Neuronal stem cell (in vitro differentiated cells): Measurements from ENCODE around the gene MFN1.

Experiments used
- DNase-seq: peaks from one replicate; pipeline ENCODE4 v3.0.0-alpha.2; 2013; ENCODE audit warnings: low spot score
- H2AFZ ChIP-seq: one replicate; pipeline ENCODE4 v1.6.1; 2013; ENCODE audit warnings: mild to moderate bottlenecking, low read length, inconsistent platforms
- H2AK5ac ChIP-seq: 2 replicates; pipeline ENCODE4 v1.6.1; 2013; ENCODE audit warnings: low read depth, mild to moderate bottlenecking, inconsistent platforms, low read length, moderate library complexity, mixed read lengths
- H2BK120ac ChIP-seq: 2 replicates; pipeline ENCODE4 v1.6.1; 2013; ENCODE audit warnings: low read depth, mild to moderate bottlenecking, inconsistent platforms, low read length, moderate library complexity, mixed read lengths
- H2BK12ac ChIP-seq: one replicate; pipeline ENCODE4 v1.6.1; 2013; ENCODE audit warnings: low read length, inconsistent platforms
- H2BK15ac ChIP-seq: 2 replicates; pipeline ENCODE4 v1.6.1; 2013; ENCODE audit warnings: mild to moderate bottlenecking, low read length, inconsistent platforms, mixed read lengths
- H2BK5ac ChIP-seq: one replicate; pipeline ENCODE4 v1.6.1; 2013; ENCODE audit warnings: inconsistent platforms, mild to moderate bottlenecking, low read length, moderate library complexity
- H3K14ac ChIP-seq: one replicate; pipeline ENCODE4 v1.6.1; 2013; ENCODE audit warnings: low read length, inconsistent platforms
- H3K18ac ChIP-seq: 2 replicates; pipeline ENCODE4 v1.6.1; 2013; ENCODE audit warnings: low read length, inconsistent platforms
- H3K23ac ChIP-seq: 2 replicates; pipeline ENCODE4 v1.6.1; 2013; ENCODE audit warnings: low read depth, mild to moderate bottlenecking, mixed read lengths, low read length, inconsistent platforms; ENCODE audit not compliant: poor library complexity
- H3K27ac ChIP-seq: replicated peaks from 3 replicates; pipeline ENCODE4 v1.5.1; 2013; ENCODE audit warnings: low read length, inconsistent platforms
- H3K27me3 ChIP-seq, 3 experiments: 2 replicates each; pipeline ENCODE4 v1.6.1; 2013; ENCODE audit warnings: low read length in 3 of 3, mild to moderate bottlenecking in 2 of 3, inconsistent platforms in 1 of 3, low read depth in 1 of 3, mixed read lengths in 1 of 3, moderate library complexity in 1 of 3; ENCODE audit not compliant: control insufficient read depth in 3 of 3, insufficient read depth in 3 of 3
- H3K36me3 ChIP-seq, 2 donors: replicated peaks in 1 of 2; 2 replicates each; pipeline ENCODE4 v1.6.1; 2013; ENCODE audit warnings: low read length in 2 of 2; ENCODE audit not compliant: control insufficient read depth in 2 of 2, insufficient read depth in 2 of 2
- H3K4ac ChIP-seq: 2 replicates; pipeline ENCODE4 v1.6.1; 2013; ENCODE audit warnings: inconsistent platforms, mild to moderate bottlenecking, low read length, moderate library complexity
- H3K4me1 ChIP-seq, 2 donors: 1 replicate in 1 of 2; 2 replicates in 1 of 2; pipeline ENCODE4 v1.6.1; 2013; ENCODE audit warnings: low read length in 2 of 2, low read depth in 1 of 2; ENCODE audit not compliant: control insufficient read depth in 2 of 2, insufficient read depth in 1 of 2
- H3K4me2 ChIP-seq: one replicate; pipeline ENCODE4 v1.6.1; 2013; ENCODE audit warnings: mild to moderate bottlenecking, low read length, inconsistent platforms; ENCODE audit not compliant: insufficient read depth, poor library complexity, severe bottlenecking
- H3K4me3 ChIP-seq, 2 donors: 2 replicates each; pipeline ENCODE4 v1.5.1; 2013; ENCODE audit warnings: low read length in 2 of 2, mild to moderate bottlenecking in 2 of 2, inconsistent platforms in 1 of 2, moderate library complexity in 1 of 2
- H3K79me1 ChIP-seq: one replicate; pipeline ENCODE4 v1.6.1; 2013; ENCODE audit warnings: low read depth, mild to moderate bottlenecking, inconsistent platforms, low read length, moderate library complexity
- H3K9ac ChIP-seq: one replicate; pipeline ENCODE4 v1.6.1; 2013; ENCODE audit warnings: mild to moderate bottlenecking, low read depth, low read length, inconsistent platforms; ENCODE audit not compliant: poor library complexity
- H3K9me3 ChIP-seq, 2 donors: replicated peaks in 1 of 2; 2 replicates each; pipeline versions ENCODE3 to v1.6.1; 2013; ENCODE audit warnings: low read length in 2 of 2, mild to moderate bottlenecking in 2 of 2, inconsistent platforms in 1 of 2, low read depth in 1 of 2, mixed read lengths in 1 of 2, moderate library complexity in 1 of 2; ENCODE audit not compliant: control insufficient read depth in 2 of 2, insufficient read depth in 1 of 2
- H4K8ac ChIP-seq: one replicate; pipeline ENCODE4 v1.6.1; 2013; ENCODE audit warnings: low read depth, mild to moderate bottlenecking, inconsistent platforms, low read length, moderate library complexity
- H4K91ac ChIP-seq: one replicate; pipeline ENCODE4 v1.6.1; 2013; ENCODE audit warnings: low read length, low read depth, mild to moderate bottlenecking, inconsistent platforms; ENCODE audit not compliant: poor library complexity
- WGBS, 2 donors: extraction: QIAGEN DNeasy Blood & Tissue Kit; methylation state at CpG; one replicate each; pipeline ENCODE4 v1.1.7; 2013; ENCODE audit warnings: missing lambda C conversion rate in 2 of 2, mixed read lengths in 1 of 2; ENCODE audit not compliant: insufficient read length in 2 of 2, insufficient replicate concordance in 1 of 2; ENCODE audit errors: extremely low coverage in 2 of 2; 5-methylcytosine and 5-hydroxymethylcytosine counted together

Gene MFN1

DNA sequence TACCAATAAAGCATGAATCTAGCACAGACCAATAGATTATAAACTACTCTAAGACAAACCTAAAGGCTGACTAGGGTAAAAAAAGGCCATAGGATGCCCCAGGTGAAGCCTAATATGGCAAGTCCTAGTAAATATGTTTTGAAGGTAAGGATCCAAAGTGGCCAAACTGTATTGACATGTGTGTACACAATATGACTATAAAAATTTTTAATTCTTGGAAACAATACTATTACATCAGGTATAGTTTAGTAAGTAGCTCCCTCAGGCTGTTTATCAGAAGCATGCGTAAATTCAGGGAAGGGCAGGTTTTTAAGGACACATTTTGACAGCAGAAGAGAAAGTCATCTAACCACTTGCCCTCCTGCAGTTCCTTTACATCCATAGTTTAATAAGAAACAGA lies 84.9 kb downstream of the MFN1 start:
- H2BK5ac ChIP-seq, result no peak overlapping the region
- no peak overlapping the region for H3K4me2 ChIP-seq
- no peak overlapping the region for H4K8ac ChIP-seq
- H2BK12ac ChIP-seq, result no peak overlapping the region
- H3K27me3 ChIP-seq, result no peaks in the 10 kb centered on the region
- no peaks in the 10 kb centered on the region for H3K4me1 ChIP-seq
- no peak overlapping the region for H2AFZ ChIP-seq
- H2AK5ac ChIP-seq, result no peak overlapping the region
- H3K9ac ChIP-seq, result no peak overlapping the region
- no peak overlapping the region for H3K27ac ChIP-seq
- no peak overlapping the region for H3K14ac ChIP-seq
- H3K4ac ChIP-seq, result no peak overlapping the region
- DNase-seq, result no peak
- no peak overlapping the region for H3K23ac ChIP-seq
- no peak overlapping the region for H2BK15ac ChIP-seq
- WGBS, 2 donors, result no CpG with 5 or more reads among the region's 1 CpG
- H3K4me3 ChIP-seq, result no peak overlapping the region
- H3K79me1 ChIP-seq, result no peaks in the 10 kb centered on the region
- H2BK120ac ChIP-seq, result no peak overlapping the region
- H4K91ac ChIP-seq, result no peak overlapping the region
- H3K18ac ChIP-seq, result no peak overlapping the region
- no peaks in the 10 kb centered on the region for H3K9me3 ChIP-seq
- peaks cover 0 to under 1% of the 10 kb centered on the region in 2 donors for H3K36me3 ChIP-seq

DNA sequence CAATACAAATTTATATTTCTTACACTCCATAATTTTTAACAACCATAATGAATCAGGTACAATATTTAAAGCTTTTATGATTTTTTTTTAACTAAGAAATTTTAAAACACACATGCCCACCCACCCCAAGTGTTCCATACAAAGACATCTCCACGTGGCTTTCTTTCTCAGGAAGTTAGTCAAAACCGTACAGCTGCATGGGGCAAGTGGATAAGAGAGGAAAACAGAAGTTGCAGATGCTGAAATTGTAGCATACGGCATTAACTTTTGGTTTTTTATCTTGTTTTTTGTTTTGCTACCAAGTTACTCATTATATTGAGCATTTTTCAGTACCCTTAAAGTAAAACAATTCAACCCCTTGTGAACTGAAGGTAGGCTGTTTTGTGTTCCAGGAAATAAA lies 89.0 kb downstream of the MFN1 start:
- Histone ChIP-seq H3K18ac (no peak overlapping the region), H3K79me1 (no peaks in the 10 kb centered on the region), H3K4ac (no peak overlapping the region), H3K9me3 (no peaks in the 10 kb centered on the region), H3K23ac (no peak overlapping the region), H3K14ac (no peak overlapping the region), H4K8ac (no peak overlapping the region), H3K4me1 (peaks cover 0 to 2% of the 10 kb centered on the region in 2 donors), H3K36me3 (peaks cover 0 to 7% of the 10 kb centered on the region in 2 donors), H2AFZ (no peak overlapping the region), H3K4me2 (no peak overlapping the region), H2BK120ac (no peak overlapping the region), H2AK5ac (no peak overlapping the region), H2BK12ac (no peak overlapping the region), H2BK5ac (no peak overlapping the region), H3K9ac (no peak overlapping the region), H4K91ac (no peak overlapping the region), H3K27me3 (no peaks in the 10 kb centered on the region), H2BK15ac (no peak overlapping the region), H3K4me3 (no peak overlapping the region), H3K27ac (no peak overlapping the region)
- no peak for DNase-seq
- no CpG with 5 or more reads among the region's 3 CpGs for WGBS, 2 donors

DNA sequence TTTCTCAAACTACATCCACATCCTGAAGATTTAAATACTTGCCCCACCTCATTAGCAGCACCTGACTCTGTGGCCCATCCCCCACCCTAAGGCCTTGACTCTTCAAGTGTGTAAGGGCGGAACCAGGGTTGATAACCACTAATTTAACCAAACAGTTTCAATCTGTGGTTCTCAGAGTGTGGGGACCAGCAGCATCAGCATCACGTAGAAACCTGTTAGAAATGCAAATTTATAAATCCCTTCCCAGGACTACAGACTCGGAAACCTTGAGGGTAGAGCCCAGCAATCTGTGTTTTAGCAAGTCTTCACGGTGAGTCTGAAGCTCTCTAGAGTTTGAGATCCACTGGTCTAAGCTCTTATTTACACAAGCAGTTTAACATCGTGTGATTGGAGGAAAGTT lies 91.3 kb downstream of the MFN1 start:
- no peak overlapping the region for H3K23ac ChIP-seq
- peaks cover 0 to 17% of the 10 kb centered on the region in 2 donors for H3K36me3 ChIP-seq
- H3K27ac ChIP-seq, result no peak overlapping the region
- H3K9me3 ChIP-seq, result no peaks in the 10 kb centered on the region
- no peak overlapping the region for H4K91ac ChIP-seq
- H2AK5ac ChIP-seq, result no peak overlapping the region
- no peaks in the 10 kb centered on the region for H3K79me1 ChIP-seq
- no peak overlapping the region for H3K4me3 ChIP-seq
- no peak for DNase-seq
- H2BK120ac ChIP-seq, result no peak overlapping the region
- no peak overlapping the region for H2BK15ac ChIP-seq
- no peak overlapping the region for H2AFZ ChIP-seq
- no CpG with 5 or more reads among the region's 5 CpGs for WGBS, 2 donors
- no peak overlapping the region for H3K18ac ChIP-seq
- no peak overlapping the region for H3K14ac ChIP-seq
- no peak overlapping the region for H3K9ac ChIP-seq
- no peak overlapping the region for H3K4me2 ChIP-seq
- no peaks in the 10 kb centered on the region for H3K27me3 ChIP-seq
- H3K4me1 ChIP-seq, result peaks cover 0 to 2% of the 10 kb centered on the region in 2 donors
- no peak overlapping the region for H4K8ac ChIP-seq
- H2BK12ac ChIP-seq, result no peak overlapping the region
- H2BK5ac ChIP-seq, result no peak overlapping the region
- H3K4ac ChIP-seq, result no peak overlapping the region
